ENCODE results near the gene PCBP4. TPM values are rescaled to one million over a fixed set of nuclear protein-coding genes. Genes with fewer than 3 reads are reported as not detected.

Gene PCBP4
- polyA plus RNA-seq, 3 donors = 0.09 to 1.3 (median 0.22) TPM

- WGBS (ENCODE audit: insufficient coverage) = 98% methylated on average over 12 of the region's 28 CpGs
- H3K36me3 ChIP-seq (replicated peaks in 1 of 2; ENCODE audit: control insufficient read depth in 1 of 2, insufficient read depth in 2 of 2, low read length in 2 of 2) = peaks cover 50 to 72% of the 10 kb centered on the region in 2 donors
- no peak for DNase-seq
Observed at GRCh38 chr3:51934991-51935885, 32.0 kb downstream of the PCBP4 start.

More at GRCh38 chr3:51934991-51935885, 32.0 kb downstream of the PCBP4 start:
- no peak for TF ChIP-seq CTCF (IDR thresholded peaks at IDR 0.05)
- Histone ChIP-seq H3K9ac (ENCODE audit: insufficient read depth, low read length, poor library complexity, severe bottlenecking) (no peak overlapping the region), H3K9me3 (replicated peaks in 1 of 2; ENCODE audit: control insufficient read depth in 1 of 2, insufficient read depth in 1 of 2, low read length in 2 of 2) (no peaks in the 10 kb centered on the region), H3K27ac (ENCODE audit: low read depth in 1 of 2, low read length in 2 of 2) (no peak overlapping the region), H4K20me1 (ENCODE audit: insufficient read depth, low read length) (no peaks in the 10 kb centered on the region), H3K4me2 (replicated peaks; ENCODE audit: extremely low read depth, low read length, poor library complexity, severe bottlenecking) (no peak overlapping the region), H2AFZ (ENCODE audit: insufficient read depth, low read depth, low read length, poor library complexity, severe bottlenecking) (no peak overlapping the region), H3K79me2 (ENCODE audit: insufficient read depth, low read length) (peaks cover 4% of the 10 kb centered on the region), H3K4me1 (ENCODE audit: control insufficient read depth in 1 of 2, insufficient read depth in 2 of 2, low read length in 2 of 2) (no peaks in the 10 kb centered on the region), H3K27me3 (ENCODE audit: control insufficient read depth in 2 of 2, insufficient read depth in 2 of 2, low read length in 2 of 2) (no peaks in the 10 kb centered on the region), H3K4me3 (replicated peaks in 1 of 3; ENCODE audit: low read depth in 2 of 3, low read length in 3 of 3) (no peak overlapping the region)
- peaks cover 61 to 70% of the 10 kb centered on the region in 2 donors for H3K36me3 Mint-ChIP-seq
- peaks cover 0 to 4% (median 0%) of the 10 kb centered on the region in 3 donors for H3K27me3 Mint-ChIP-seq (ENCODE audit: low read depth in 3 of 3)
- peak overlapping the region in 1 of 7 donors; percentile 61 for H3K27ac Mint-ChIP-seq
- peaks cover 0 to 2% (median 0%) of the 10 kb centered on the region in 7 donors for H3K9me3 Mint-ChIP-seq
- H3K4me3 Mint-ChIP-seq = no peak overlapping the region
- peaks cover 5% of the 10 kb centered on the region for H3K4me1 Mint-ChIP-seq
- intact Hi-C loops (cut with micrococcal nuclease) = loop anchor here in 1 of 2 donors (5.0 kb wide), 1 partner anchor 187 kb away; no protein-coding TSS in a partner anchor

Data from CD14-positive monocyte (primary cell).